ENCODE results near the gene EGFL8. TPM values are rescaled to one million over a fixed set of nuclear protein-coding genes. Genes with fewer than 3 reads are reported as not detected.

EGFL8 gene
- total RNA-seq, 1 donor, result 0.72 TPM

DNA sequence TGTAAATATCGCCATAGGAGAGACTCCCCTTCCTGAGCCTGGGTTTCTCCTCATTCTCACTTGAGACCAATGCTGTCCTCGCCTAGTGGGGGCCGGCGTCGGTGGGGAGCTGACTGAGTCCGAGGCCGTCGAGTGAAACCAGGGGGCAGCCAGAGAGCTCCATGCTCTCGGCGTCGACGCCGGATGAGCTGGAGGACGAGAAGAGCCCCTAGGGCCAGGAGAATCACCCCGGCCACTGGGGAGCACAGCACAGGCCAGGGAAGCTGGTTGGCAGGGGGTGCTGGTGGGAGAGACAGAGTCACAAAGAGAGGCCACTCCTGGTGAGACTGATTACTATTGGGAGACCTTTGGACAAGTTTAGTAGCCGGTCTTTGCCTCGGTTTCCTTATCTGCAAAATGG is 34.5 kb downstream of the EGFL8 start:
- DNase-seq (ENCODE audit: low read depth), result no peak
- no peak overlapping the region for H3K4me3 ChIP-seq (ENCODE audit: low read depth, low read length)
- TF ChIP-seq, protein P1, sequence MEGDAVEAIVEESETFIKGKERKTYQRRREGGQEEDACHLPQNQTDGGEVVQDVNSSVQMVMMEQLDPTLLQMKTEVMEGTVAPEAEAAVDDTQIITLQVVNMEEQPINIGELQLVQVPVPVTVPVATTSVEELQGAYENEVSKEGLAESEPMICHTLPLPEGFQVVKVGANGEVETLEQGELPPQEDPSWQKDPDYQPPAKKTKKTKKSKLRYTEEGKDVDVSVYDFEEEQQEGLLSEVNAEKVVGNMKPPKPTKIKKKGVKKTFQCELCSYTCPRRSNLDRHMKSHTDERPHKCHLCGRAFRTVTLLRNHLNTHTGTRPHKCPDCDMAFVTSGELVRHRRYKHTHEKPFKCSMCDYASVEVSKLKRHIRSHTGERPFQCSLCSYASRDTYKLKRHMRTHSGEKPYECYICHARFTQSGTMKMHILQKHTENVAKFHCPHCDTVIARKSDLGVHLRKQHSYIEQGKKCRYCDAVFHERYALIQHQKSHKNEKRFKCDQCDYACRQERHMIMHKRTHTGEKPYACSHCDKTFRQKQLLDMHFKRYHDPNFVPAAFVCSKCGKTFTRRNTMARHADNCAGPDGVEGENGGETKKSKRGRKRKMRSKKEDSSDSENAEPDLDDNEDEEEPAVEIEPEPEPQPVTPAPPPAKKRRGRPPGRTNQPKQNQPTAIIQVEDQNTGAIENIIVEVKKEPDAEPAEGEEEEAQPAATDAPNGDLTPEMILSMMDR (IDR thresholded peaks at IDR 0.05; ENCODE audit: insufficient read depth, low read length), result no peak

DNA sequence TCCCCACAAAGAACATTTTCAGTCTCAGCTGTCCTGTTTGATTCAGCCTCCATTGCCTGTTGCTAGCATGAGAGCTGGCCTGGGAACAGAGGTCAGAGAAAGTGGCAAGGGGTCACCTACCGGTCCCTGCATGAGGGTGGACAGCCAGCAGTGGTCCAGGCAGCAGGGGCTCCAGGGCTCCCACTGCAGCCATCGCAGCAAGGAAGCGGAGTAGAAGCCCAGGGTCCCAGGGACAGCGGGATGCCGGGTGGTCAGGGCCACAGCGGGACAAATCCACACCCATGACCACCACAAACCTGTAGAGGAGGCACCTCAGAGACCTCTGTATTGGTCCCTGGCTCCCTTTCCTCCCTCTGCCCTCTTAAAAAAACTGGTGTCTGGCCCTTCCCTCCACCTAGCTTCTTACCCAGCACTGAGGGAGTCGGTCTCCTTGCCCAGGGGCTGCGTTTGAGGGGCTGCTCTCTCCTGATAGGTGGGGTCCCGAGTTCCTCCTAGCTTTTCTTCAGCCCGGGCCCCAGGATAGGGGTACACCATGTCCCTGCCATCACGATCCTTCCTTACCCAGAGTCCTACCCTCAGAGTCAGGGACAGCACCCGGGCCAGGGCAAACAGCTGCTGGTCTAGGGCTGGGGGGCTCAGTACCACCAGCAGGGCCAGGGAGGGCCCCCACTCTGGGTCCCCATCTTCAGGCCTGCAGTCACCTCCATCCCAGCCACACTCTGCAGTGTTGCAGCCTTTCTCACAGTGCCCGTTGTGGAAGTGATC is 36.5 kb downstream of the EGFL8 start:
- TF ChIP-seq, protein P1 (IDR thresholded peaks at IDR 0.05; ENCODE audit: insufficient read depth, low read length), result no peak
- no peak overlapping the region for H3K4me3 ChIP-seq (ENCODE audit: low read depth, low read length)
- no peak for DNase-seq (ENCODE audit: low read depth)

DNA sequence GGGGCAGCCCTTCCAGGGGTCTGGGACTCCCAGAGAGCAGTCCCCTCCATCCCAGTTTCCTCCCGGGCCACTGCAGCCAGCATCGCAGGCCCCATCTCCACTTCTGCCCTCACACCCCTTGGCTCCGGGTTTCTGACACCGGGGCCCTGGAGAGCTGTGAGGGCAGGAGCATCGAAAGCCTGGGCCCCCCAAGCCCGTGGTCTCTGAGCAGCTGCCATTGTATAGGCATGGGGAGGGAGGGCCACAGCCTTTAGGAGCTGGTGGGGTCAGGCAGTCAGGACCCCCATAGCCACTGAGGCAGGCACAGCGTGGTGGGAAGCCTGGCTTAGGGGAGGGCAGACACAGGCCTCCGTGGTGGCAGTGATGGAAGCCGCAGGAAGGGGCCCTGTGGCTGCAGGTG is 37.8 kb downstream of the EGFL8 start:
- H3K4me3 ChIP-seq (ENCODE audit: low read depth, low read length), result no peak overlapping the region
- no peak for DNase-seq (ENCODE audit: low read depth)
- TF ChIP-seq, protein P1 (IDR thresholded peaks at IDR 0.05; ENCODE audit: insufficient read depth, low read length), result no peak

DNA sequence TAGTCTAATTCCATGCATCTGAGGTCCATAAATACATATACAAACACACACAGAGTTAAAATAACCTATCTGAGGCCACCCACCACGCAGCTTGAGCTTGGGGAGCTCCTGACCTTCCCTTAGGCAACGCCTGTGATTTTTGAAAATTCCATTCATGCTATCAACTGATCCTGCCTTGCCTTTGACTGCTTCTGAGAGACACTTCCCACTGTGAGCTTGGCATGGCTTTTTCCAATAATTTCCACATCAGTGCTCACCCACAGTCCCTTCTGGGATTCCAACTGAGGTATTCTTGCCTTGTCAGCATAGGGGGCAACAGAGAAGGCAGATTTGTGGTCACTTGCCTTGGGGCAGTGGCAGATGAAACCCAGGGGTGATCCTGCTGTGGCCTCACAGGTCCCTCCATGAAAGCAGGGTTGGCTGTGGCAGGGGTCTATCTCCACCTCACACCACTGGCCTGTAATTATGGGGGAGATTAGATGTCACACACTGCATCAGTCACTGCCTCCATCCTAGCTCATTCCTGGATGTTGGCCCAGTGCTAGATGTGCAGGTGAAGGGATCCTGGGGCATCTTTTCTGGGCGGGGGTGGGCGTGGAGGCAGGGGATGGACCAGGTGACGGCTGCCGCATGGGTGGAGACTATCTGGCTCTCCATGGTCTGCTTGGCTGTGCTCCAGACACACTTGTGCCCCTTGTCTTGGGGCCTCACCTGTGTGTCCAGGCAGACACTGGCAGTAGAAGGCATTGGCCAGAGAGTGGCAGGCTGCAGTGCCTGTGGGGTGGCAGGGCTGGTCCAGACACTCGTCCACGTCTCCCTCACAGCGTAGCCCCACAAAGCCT is 39.3 kb downstream of the EGFL8 start:
- no peak overlapping the region for H3K4me3 ChIP-seq (ENCODE audit: low read depth, low read length)
- TF ChIP-seq, protein P1 (IDR thresholded peaks at IDR 0.05; ENCODE audit: insufficient read depth, low read length), result no peak
- no peak for DNase-seq (ENCODE audit: low read depth)

DNA sequence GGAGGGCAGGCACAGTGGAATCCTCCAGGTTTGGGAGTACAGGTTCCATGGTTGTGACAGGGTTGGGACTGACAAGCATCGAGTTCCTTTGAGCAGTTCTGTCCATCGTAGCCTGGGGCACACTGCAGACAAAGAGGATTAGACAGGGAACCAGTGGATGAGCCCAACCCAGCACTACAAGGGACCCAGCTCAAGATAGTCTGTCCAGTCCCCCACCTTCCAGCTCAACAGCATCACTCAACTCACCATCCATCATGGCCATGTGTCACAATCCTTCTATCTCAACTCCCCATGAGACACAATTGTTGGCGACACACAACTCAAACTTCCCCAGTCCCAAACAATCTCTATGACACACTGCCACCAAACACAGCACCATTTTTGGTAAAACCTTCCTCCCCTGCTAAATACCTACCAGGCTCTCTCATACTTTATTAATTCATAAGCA is 39.9 kb downstream of the EGFL8 start:
- DNase-seq (ENCODE audit: low read depth), result no peak
- TF ChIP-seq, protein P1 (IDR thresholded peaks at IDR 0.05; ENCODE audit: insufficient read depth, low read length), result no peak
- no peak overlapping the region for H3K4me3 ChIP-seq (ENCODE audit: low read depth, low read length)

DNA sequence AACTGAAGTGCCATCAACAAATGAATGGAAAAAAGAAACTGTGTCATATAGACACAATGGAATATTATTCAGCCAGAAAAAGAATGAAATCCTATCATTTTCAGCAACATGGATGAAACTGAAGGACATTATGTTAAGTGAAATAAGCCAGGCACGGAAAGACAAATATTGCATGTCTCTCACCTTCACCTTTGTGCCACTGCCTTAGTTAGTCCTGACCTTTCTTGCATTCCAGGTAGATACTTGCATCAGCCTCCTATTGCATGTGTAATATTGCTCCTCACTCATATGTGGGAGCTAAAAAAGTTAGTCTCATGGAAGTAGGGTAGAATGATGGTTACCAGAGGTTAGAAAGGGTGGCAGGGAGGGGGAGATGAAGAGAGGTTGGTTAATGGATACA is 44.6 kb downstream of the EGFL8 start:
- no peak for DNase-seq (ENCODE audit: low read depth)
- TF ChIP-seq, protein P1 (IDR thresholded peaks at IDR 0.05; ENCODE audit: insufficient read depth, low read length), result no peak
- no peak overlapping the region for H3K4me3 ChIP-seq (ENCODE audit: low read depth, low read length)

Measured in fibroblast of the aortic adventitia (primary cell).